Omental fat pad (tissue), 4 donors: ENCODE data around the gene SLC35F3. TPM values are rescaled to one million over a fixed set of nuclear protein-coding genes. Genes with fewer than 3 reads are reported as not detected.

Experiments
- ATAC-seq: fragments of 150-250 bp; one replicate; pipeline ENCODE4 v1.9.1; 2016; ENCODE audit warnings: mild to moderate bottlenecking, moderate library complexity; ENCODE audit not compliant: low FRiP score
- DNase-seq: peaks from one replicate; pipeline ENCODE4 v3.0.0-alpha.2; 2019; ENCODE audit warnings: low spot score
- total RNA-seq, 4 donors: library from RNA; depleted of rRNA; stranded (reverse); fragments of >200 nt; gene quantifications; one replicate each; pipeline ENCODE4 v1.1.0, GENCODE V29; 2016
- TF ChIP-seq, protein P1 (sequence below), 3 donors: fragments of 450-650 bp; IDR thresholded peaks; one replicate each; pipeline ENCODE4 v1.5.1; 2016 to 2017; ENCODE audit warnings: antibody characterized with exemption in 3 of 3, mild to moderate bottlenecking in 3 of 3, moderate library complexity in 2 of 3

SLC35F3 gene
- total RNA-seq, 4 donors from 2014 or later: 0.09 TPM; not detected in 3

DNA sequence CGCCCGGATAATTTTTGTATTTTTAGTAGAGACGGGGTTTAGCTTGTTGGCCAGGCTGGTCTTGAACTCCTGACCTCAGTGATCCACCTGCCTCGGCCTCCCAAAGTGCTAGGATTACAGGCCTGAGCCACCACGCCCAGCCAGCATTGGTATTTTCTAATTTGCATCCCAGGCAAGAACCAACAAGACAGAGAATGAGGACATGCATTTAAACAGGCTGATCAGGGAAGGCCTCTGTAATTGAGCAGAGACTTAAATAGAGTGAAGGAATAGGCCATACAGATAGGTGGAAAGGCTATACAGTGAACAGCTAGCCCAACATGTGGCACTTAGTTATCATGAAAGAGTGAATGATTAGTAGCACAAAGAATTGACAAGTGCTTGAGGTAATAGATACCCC is 230.4 kb downstream of the SLC35F3 start:
- ATAC-seq: no peak
- TF ChIP-seq, protein P1, sequence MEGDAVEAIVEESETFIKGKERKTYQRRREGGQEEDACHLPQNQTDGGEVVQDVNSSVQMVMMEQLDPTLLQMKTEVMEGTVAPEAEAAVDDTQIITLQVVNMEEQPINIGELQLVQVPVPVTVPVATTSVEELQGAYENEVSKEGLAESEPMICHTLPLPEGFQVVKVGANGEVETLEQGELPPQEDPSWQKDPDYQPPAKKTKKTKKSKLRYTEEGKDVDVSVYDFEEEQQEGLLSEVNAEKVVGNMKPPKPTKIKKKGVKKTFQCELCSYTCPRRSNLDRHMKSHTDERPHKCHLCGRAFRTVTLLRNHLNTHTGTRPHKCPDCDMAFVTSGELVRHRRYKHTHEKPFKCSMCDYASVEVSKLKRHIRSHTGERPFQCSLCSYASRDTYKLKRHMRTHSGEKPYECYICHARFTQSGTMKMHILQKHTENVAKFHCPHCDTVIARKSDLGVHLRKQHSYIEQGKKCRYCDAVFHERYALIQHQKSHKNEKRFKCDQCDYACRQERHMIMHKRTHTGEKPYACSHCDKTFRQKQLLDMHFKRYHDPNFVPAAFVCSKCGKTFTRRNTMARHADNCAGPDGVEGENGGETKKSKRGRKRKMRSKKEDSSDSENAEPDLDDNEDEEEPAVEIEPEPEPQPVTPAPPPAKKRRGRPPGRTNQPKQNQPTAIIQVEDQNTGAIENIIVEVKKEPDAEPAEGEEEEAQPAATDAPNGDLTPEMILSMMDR (IDR thresholded peaks at IDR 0.05): no peak
- DNase-seq: no peak

DNA sequence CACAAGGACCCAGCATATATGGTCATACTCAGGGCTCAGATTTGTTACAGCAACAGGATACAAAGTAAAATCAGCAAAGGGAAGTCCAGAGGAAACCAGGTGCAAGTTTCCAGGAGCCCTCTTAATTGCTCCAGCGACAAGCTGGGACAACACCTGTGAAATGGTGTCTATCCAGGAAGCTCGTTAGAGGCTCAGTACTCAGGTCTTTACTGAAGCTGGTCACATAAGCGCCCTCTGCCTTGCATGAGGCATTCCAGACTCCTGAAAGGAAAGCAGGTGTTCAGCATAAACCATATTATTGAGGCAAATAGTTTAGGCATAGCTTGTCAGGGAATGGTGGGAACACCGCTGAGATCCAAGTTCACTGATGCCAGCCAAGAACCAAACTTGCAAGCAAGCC is 231.0 kb downstream of the SLC35F3 start:
- TF ChIP-seq, protein P1 (IDR thresholded peaks at IDR 0.05): no peak
- no peak for ATAC-seq

DNA sequence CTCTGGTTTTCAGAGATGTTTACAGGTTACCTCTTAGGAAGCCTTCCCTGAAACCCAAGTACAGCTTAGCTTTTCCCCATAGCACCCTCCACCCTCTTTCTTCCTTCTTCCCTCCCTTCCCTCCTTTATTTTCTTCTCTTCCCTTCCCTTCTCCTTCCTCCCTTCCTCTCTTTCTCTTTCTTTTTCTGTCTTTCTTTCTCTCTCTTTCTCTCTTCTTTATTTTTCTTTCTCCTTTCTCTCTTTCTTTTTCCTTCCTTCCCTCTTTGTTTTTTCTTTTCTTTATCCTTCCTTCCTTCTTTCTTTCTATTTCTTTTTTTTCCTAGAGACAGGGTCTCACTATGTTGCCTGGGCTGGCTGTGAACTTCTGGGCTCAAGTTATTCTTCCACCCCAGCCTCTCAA is 231.6 kb downstream of the SLC35F3 start:
- DNase-seq (no peak), ATAC-seq (no peak)
- TF ChIP-seq, protein P1 (IDR thresholded peaks at IDR 0.05): no peak

More for the DNA sequence above, 231.0 kb downstream of the SLC35F3 start:
- no peak for DNase-seq

DNA sequence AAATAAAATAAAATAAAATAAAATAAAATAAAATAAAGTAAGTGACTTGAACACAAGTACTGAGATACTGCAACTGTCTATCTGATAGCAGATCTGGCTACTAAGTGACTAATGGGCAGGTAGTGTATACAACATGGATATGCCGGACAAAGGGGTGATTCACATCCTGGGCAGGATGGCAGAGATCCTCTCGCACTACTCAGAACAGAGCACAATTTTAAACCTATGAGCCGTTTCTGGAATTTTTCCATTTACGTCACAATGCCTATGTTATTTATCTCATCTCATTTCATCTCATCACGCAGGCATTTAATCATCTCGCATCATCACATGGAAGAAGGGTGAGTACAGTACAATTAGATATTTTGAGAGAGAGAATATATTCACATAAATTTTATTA is 235.5 kb downstream of the SLC35F3 start:
- TF ChIP-seq, protein P1 (IDR thresholded peaks at IDR 0.05): no peak
- no peak for ATAC-seq
- DNase-seq: no peak

DNA sequence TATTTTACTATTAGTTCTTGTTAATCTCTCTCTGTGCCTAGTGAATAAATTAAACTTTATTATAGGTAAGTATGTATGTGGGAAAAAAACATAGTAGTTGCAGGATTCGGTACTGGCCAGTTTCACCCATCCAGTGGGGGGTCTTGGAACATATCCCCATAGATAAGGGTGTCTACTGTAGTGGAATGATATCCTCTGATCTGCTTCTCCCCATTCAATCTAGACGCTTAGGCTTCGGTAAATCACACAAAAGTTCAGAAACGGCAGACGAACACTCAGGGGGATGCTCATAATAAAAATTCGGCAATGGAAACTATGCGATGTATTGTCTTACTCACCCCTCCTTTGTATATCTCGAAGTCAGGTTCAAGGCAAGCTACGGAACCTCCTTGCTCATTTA is 235.9 kb downstream of the SLC35F3 start:
- TF ChIP-seq, protein P1 (IDR thresholded peaks at IDR 0.05): no peak
- ATAC-seq: no peak

DNA sequence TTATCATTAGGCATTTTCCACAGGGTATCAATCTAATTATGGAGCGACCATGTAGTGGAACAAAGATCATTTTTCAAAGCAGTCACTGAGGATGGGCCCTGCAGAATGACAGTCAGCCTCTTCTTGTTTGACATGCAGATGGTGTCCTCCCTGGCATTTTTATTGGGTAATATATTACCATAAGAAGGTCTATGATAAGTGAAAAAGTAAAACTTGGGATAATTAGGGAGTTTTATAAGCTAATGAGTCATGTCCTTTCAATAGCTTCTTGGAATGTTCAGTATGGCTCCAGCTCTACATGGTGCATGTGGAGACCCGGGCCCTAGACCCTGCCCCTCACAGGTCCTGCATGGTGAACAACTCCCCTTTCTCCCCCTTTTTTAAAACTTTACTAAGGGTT is 236.5 kb downstream of the SLC35F3 start:
- ATAC-seq (no peak), DNase-seq (no peak)
- TF ChIP-seq, protein P1 (IDR thresholded peaks at IDR 0.05): no peak

More for the DNA sequence above, 235.9 kb downstream of the SLC35F3 start:
- DNase-seq: no peak

DNA sequence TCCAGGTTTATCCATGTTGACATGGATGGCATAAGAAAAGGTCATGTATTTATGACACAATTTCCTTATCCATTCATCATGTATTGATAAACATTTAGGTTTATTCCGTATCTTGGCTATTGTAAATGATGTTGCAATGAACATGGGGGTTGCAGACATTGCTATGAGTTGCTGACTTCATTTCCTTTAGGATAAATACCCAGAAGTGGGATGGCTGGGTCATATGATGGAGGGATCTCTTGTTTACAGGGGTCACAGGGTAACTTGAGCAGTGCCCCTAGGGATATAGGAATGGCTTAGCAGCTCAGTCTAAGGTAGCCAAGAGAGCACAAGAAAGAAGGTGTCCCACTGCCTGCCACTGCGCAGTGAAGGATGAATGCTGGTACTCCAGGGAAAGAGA is 239.2 kb downstream of the SLC35F3 start:
- DNase-seq (no peak), ATAC-seq (no peak)
- TF ChIP-seq, protein P1 (IDR thresholded peaks at IDR 0.05): no peak
